Caco-2 (cell line): ENCODE results near the gene PTPRG. TPM values are rescaled to one million over a fixed set of nuclear protein-coding genes. Genes with fewer than 3 reads are reported as not detected.

Experiments used
- BruUV-seq: library from RNA; stranded (reverse); fragments of 400-500 nt; replicated peaks from 2 replicates; lab custom pipeline; 2021; lab: Mats Ljungman, UMichigan
- CTCF ChIA-PET: fragments of 300-600 bp; sonication (Branson Sonifier 250); formaldehyde crosslinking; loops from one replicate; lab custom pipeline; 2022; ENCODE audit warnings: antibody characterized with exemption; lab: Charles Lee
- POLR2A ChIA-PET: fragments of 300-600 bp; sonication (Branson Sonifier 250); formaldehyde crosslinking; loops from one replicate; lab custom pipeline; 2022; ENCODE audit warnings: antibody characterized with exemption; lab: Charles Lee
- DNase-seq, 2 experiments: peaks; one replicate each; pipeline versions ENCODE4 v3.0.0 to v3.0.0-alpha.2; 2020 to 2022
- H3K27me3 ChIP-seq: replicated peaks from 2 replicates; pipeline ENCODE4 v1.6.0; 2011; ENCODE audit warnings: low read length; ENCODE audit not compliant: control insufficient read depth, insufficient read depth
- H3K36me3 ChIP-seq: 2 replicates; pipeline ENCODE4 v1.5.1; 2011; ENCODE audit warnings: low read length; ENCODE audit not compliant: control insufficient read depth, insufficient read depth
- H3K4me1 ChIP-seq: fragments of 250-450 bp; sonication (Bioruptor Pico); 2 replicates; pipeline ENCODE4 v1.5.1; 2020; ENCODE audit warnings: mild to moderate bottlenecking
- H3K4me3 ChIP-seq: 2 replicates; pipeline ENCODE4 v1.5.1; 2011; ENCODE audit warnings: low read depth, mild to moderate bottlenecking, control low read depth, low read length
- H3K9me3 ChIP-seq: fragments of 250-450 bp; sonication (Bioruptor Pico); 2 replicates; pipeline ENCODE4 v1.5.1; 2020; ENCODE audit warnings: mild to moderate bottlenecking, moderate library complexity
- H3K27ac Mint-ChIP-seq: one replicate; pipeline ENCODE4 v1.8.0; 2022; ENCODE audit warnings: mixed read lengths; ENCODE audit not compliant: unreplicated experiment
- H3K27me3 Mint-ChIP-seq: one replicate; pipeline ENCODE4 v1.8.0; 2022; ENCODE audit warnings: mixed read lengths; ENCODE audit not compliant: insufficient read depth, unreplicated experiment
- H3K36me3 Mint-ChIP-seq: one replicate; pipeline ENCODE4 v1.8.0; 2022; ENCODE audit warnings: mild to moderate bottlenecking, mixed read lengths; ENCODE audit not compliant: insufficient read depth, unreplicated experiment
- H3K4me1 Mint-ChIP-seq: one replicate; pipeline ENCODE4 v1.8.0; 2022; ENCODE audit warnings: low read depth, mixed read lengths; ENCODE audit not compliant: unreplicated experiment
- H3K4me3 Mint-ChIP-seq: one replicate; pipeline ENCODE4 v1.8.0; 2022; ENCODE audit warnings: mild to moderate bottlenecking, moderate library complexity, mixed read lengths; ENCODE audit not compliant: unreplicated experiment
- H3K9me3 Mint-ChIP-seq: one replicate; pipeline ENCODE4 v1.8.0; 2022; ENCODE audit warnings: mixed read lengths; ENCODE audit not compliant: unreplicated experiment
- intact Hi-C: fragments of 100-400 bp; cut with micrococcal nuclease; formaldehyde crosslinking; loops from one replicate; pipeline ENCODE4 v1.10.0; 2022; ENCODE audit not compliant: unreplicated experiment
- total RNA-seq: library from RNA; stranded (reverse); gene quantifications from 2 replicates; pipeline ENCODE4 v1.2.3, GENCODE V29; 2022
- TF ChIP-seq, protein P1 (sequence below), 2 experiments: fragments of 200-600 bp in 1 of 2; IDR thresholded peaks; 1 replicate in 1 of 2; 2 replicates in 1 of 2; pipeline versions ENCODE4 v1.5.1 to v1.8.0; 2011 to 2022; ENCODE audit warnings: antibody characterized with exemption in 1 of 2, control low read depth in 1 of 2, inconsistent platforms in 1 of 2, low read depth in 1 of 2, low read length in 1 of 2, mild to moderate bottlenecking in 1 of 2, moderate library complexity in 1 of 2; ENCODE audit not compliant: insufficient read depth in 1 of 2, severe bottlenecking in 1 of 2, unreplicated experiment in 1 of 2

The PTPRG gene
- total RNA-seq, 1 experiment from 2014 or later, result 46.4 TPM

DNA sequence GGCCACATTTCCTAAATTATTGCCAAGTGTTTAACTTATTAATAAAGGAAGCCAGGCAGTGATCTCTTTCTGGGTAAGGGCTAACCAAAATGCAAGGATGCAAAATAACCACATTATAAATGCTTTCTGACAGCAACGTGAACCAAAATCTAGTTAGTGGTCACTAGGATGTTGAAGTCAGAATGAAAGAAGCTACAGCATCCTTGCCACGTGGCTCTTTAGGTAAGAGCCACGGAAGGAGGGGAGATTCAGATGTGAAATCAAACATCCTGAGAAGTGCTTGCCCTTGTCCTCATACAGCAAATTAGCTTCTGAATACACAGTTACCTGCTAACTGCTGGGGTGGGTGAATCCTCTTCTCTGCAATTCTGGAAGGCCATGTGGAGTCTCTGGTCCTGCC, 565.7 kb downstream of the PTPRG start:
- Mint-ChIP-seq H3K4me1 (no peaks in the 10 kb centered on the region), H3K36me3 (no peaks in the 10 kb centered on the region), H3K27me3 (no peaks in the 10 kb centered on the region), H3K9me3 (no peaks in the 10 kb centered on the region), H3K27ac (no peak overlapping the region), H3K4me3 (no peak overlapping the region)
- H3K4me3 ChIP-seq, result no peak overlapping the region
- no peaks in the 10 kb centered on the region for H3K27me3 ChIP-seq
- intact Hi-C loops, result no loop called here
- CTCF ChIA-PET, result no interaction called here
- BruUV-seq, result no TSS peak
- no peaks in the 10 kb centered on the region for H3K4me1 ChIP-seq
- no peaks in the 10 kb centered on the region for H3K9me3 ChIP-seq
- POLR2A ChIA-PET, result no interaction called here
- H3K36me3 ChIP-seq, result no peaks in the 10 kb centered on the region
- TF ChIP-seq, protein P1, sequence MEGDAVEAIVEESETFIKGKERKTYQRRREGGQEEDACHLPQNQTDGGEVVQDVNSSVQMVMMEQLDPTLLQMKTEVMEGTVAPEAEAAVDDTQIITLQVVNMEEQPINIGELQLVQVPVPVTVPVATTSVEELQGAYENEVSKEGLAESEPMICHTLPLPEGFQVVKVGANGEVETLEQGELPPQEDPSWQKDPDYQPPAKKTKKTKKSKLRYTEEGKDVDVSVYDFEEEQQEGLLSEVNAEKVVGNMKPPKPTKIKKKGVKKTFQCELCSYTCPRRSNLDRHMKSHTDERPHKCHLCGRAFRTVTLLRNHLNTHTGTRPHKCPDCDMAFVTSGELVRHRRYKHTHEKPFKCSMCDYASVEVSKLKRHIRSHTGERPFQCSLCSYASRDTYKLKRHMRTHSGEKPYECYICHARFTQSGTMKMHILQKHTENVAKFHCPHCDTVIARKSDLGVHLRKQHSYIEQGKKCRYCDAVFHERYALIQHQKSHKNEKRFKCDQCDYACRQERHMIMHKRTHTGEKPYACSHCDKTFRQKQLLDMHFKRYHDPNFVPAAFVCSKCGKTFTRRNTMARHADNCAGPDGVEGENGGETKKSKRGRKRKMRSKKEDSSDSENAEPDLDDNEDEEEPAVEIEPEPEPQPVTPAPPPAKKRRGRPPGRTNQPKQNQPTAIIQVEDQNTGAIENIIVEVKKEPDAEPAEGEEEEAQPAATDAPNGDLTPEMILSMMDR (IDR thresholded peaks at IDR 0.05; ENCODE audit: insufficient read depth in 1 of 2, low read depth in 1 of 2, low read length in 1 of 2, severe bottlenecking in 1 of 2, unreplicated experiment in 1 of 2), result no peak
- DNase-seq, result no peak

DNA sequence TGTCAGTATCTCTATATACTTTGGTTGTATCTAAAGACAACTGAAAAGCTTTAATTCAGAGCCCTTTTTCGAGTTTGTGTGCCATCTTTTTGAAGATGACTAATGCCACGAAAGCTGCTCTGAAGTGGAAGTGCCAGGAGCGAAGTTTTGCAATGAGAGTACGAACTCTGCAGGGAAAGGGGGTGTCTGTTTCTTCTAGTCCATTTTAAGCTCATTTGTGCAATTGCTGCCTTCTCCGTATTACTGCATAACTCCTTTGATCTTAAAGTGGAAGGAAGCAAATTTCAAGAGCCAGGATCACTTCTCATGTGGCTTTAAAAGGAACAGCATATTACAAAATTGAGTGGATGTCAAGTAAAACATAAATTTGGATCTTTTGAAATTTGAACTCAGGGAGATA, 566.7 kb downstream of the PTPRG start:
- Histone ChIP-seq H3K27me3 (no peaks in the 10 kb centered on the region), H3K36me3 (no peaks in the 10 kb centered on the region), H3K9me3 (no peaks in the 10 kb centered on the region), H3K4me3 (no peak overlapping the region), H3K4me1 (no peaks in the 10 kb centered on the region)
- no peaks in the 10 kb centered on the region for H3K4me1 Mint-ChIP-seq
- intact Hi-C loops, result no loop called here
- BruUV-seq, result no TSS peak
- H3K9me3 Mint-ChIP-seq, result no peaks in the 10 kb centered on the region
- no peak overlapping the region for H3K27ac Mint-ChIP-seq
- DNase-seq, result no peak
- no peak overlapping the region for H3K4me3 Mint-ChIP-seq
- TF ChIP-seq, protein P1 (IDR thresholded peaks at IDR 0.05; ENCODE audit: insufficient read depth in 1 of 2, low read depth in 1 of 2, low read length in 1 of 2, severe bottlenecking in 1 of 2, unreplicated experiment in 1 of 2), result no peak
- ChIA-PET POLR2A (no interaction called here), CTCF (no interaction called here)
- H3K27me3 Mint-ChIP-seq, result no peaks in the 10 kb centered on the region
- no peaks in the 10 kb centered on the region for H3K36me3 Mint-ChIP-seq

DNA sequence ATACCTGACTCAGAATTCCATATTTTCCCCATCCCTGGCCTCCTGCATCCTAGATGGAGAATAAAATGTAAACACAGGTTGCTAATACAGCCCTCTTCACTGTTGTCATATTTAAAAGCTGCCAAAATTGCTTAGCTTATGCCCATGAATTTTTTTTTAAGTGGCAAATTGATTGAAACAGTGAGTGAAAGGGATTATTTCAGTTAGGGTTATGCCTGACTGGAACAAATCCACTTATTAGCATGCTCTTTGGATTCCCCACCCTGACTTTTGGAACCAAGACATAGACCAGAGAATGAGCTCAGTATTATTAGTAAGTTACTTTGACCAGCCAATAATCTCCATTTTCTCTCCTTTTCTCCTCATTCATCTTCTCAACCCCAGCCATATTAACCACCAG, 567.3 kb downstream of the PTPRG start:
- Histone ChIP-seq H3K36me3 (no peaks in the 10 kb centered on the region), H3K27me3 (no peaks in the 10 kb centered on the region), H3K4me1 (no peaks in the 10 kb centered on the region), H3K4me3 (no peak overlapping the region), H3K9me3 (no peaks in the 10 kb centered on the region)
- H3K27ac Mint-ChIP-seq, result no peak overlapping the region
- ChIA-PET POLR2A (no interaction called here), CTCF (no interaction called here)
- no peaks in the 10 kb centered on the region for H3K36me3 Mint-ChIP-seq
- no peaks in the 10 kb centered on the region for H3K9me3 Mint-ChIP-seq
- BruUV-seq, result no TSS peak
- DNase-seq, result no peak
- H3K27me3 Mint-ChIP-seq, result no peaks in the 10 kb centered on the region
- intact Hi-C loops, result no loop called here
- H3K4me3 Mint-ChIP-seq, result no peak overlapping the region
- no peaks in the 10 kb centered on the region for H3K4me1 Mint-ChIP-seq
- TF ChIP-seq, protein P1 (IDR thresholded peaks at IDR 0.05; ENCODE audit: insufficient read depth in 1 of 2, low read depth in 1 of 2, low read length in 1 of 2, severe bottlenecking in 1 of 2, unreplicated experiment in 1 of 2), result no peak
